GM12872 (cell line): Measurements from ENCODE around the gene PCDH7.

Experiments
- CTCF ChIP-seq: IDR thresholded peaks from 3 replicates; pipeline ENCODE4 v1.5.1; 2011; ENCODE audit warnings: low read depth, mild to moderate bottlenecking, low read length, moderate library complexity; ENCODE audit not compliant: insufficient read depth

PCDH7 gene

GRCh38 chr4:30718021-30718542 lies 2.1 kb upstream of the PCDH7 start:
- TF ChIP-seq CTCF = no peak

- no peak for TF ChIP-seq CTCF
These were observed 1.3 kb upstream of the PCDH7 start for GRCh38 chr4:30718641-30719453.

GRCh38 chr4:30719454-30720020 lies 632 bp upstream of the PCDH7 start:
- TF ChIP-seq CTCF = no peak

- no peak for TF ChIP-seq CTCF
These were observed 554 bp downstream of the PCDH7 start for GRCh38 chr4:30720661-30721184.

- TF ChIP-seq CTCF = no peak
These were observed 1.3 kb downstream of the PCDH7 start for GRCh38 chr4:30721185-30722091.

DNA sequence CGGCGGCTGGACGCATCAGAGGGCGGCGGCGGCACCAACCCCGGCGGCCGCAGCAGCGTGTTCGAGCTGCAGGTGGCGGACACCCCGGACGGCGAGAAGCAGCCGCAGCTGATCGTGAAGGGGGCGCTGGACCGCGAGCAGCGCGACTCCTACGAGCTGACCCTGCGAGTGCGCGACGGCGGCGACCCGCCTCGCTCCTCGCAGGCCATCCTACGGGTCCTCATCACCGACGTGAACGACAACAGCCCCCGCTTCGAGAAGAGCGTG lies 1.9 kb downstream of the PCDH7 start:
- TF ChIP-seq CTCF = no peak
